ENCODE measurements around the gene PRPF40B.
"Not testable (repeated sequence)": the region's sequence is repeated elsewhere in the genome, so short reads cannot be mapped to it uniquely, and the experiment has no call there.

Gene PRPF40B

DNA sequence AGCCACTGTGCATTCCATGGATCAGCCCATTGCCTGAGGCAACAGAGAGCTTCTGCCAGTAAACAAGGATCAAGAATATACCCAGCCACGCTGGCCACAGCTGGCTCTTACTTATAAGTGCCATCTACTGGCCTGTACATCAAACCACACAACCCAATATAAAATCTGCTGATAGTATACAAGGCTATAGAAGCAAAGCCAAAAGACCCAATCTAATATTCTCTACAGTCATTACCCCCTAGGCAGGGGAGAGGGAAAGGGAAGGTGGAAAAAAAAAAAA is 13.5 kb upstream of the PRPF40B start:
- no peak for DNase-seq

DNA sequence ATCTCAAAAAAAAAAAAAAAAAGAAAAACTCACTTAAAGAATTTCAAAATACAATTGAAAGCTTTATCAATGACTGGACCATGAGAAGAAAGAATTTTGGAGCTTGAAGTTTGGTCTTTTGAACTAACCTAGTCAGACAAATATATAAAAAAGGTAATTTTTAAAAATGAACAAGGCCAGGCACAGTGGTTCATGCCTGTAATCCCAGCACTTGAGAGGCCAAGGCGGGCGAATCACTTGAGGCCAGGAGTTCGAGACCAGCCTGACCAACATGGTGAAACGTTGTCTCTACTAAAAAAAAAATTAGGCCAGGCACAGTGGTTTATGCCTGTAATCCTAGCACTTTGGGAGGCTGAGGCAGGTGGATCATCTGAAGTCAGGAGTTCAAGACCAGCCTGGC is 12.6 kb upstream of the PRPF40B start:
- DNase-seq = not testable (repeated sequence)

DNA sequence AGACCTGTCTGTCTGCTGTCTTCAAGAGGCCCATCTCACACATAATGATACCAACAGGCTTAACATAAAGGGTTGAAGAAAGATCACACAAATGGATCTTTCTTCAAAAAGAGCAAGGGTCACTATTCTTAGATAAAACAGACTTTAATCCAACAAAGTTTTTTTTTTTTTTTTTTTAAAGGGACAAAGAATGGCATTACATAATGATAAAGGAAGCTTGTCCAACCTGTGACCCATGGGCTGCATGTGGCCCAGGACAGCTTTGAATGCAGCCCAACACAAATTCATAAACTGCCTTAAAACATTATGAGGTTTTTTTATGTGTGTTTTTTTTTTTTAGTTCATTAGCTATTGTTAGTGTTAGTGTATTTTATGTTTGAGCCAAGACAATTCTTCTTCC is 11.2 kb upstream of the PRPF40B start:
- DNase-seq = no peak

- no peak for DNase-seq
These were observed 7.6 kb upstream of the PRPF40B start for GRCh38 chr12:49615725-49616124.

DNA sequence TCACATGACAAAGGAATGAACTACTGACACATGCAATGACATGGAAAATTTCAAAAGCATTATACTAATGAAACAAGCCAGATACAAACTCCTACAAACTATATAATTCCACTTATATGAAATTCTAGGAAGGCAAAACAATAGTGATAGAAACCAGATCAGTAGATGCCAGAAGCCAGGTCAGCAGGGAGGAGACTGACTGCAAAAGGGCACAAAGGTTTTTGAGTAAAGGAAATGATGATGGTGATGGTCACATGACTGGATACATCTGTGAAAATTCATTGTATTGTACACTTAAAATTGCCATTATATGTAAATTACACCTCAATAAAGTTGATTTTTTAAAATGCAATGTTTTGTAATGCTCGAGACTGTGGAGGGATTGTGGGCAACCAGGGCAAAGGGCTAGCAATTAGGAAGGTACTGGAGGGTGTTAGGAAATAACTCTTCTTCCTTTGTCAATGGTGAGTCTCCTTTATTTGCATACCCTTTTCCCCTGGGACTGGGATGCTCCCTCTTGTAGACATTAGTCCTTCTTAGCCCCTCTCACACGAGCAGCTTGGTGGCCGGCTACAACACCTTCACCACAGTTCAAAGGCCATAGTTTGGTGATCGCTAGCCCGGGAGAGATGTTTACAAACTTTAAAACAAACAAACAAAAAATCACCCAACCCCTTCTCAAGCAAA is 6.7 kb upstream of the PRPF40B start:
- DNase-seq = no peak

DNA sequence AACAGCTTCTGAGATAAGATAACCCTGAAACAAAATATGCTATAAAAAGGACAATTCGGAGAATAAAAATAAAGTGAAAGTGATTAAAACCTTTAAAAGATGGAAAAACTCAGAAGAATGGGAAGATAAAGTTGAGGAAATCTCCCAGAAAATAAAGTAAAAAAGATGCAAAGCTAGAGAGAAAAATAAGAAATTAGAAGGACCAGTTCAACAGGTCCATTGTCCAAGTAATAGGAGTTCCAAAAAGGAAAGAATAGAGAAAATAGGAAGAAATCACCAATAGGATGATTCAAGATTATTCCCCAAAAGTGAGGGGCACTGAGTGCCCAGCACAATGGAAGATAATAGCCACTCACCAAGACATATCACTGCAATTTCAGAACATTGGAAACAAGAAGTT is 4.8 kb upstream of the PRPF40B start:
- DNase-seq = no peak

DNA sequence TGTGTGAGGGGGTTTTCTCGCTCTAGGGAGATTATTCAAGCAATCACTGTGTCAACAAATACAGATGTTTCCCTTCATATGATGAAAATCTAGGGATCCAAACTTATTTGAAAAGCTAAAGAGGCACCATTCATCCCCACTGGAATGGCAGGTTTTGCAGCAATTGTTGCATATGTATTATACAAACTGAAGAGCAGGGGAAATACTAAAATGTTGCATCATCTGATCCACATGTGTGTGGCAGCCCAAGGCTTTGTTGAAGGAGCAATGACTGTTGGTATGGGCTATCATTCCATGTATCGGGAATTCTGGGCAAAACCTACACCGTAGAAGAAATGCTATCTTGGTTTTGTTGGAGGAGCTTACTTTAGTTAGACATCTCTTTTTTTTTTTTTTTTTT is 4.1 kb upstream of the PRPF40B start:
- DNase-seq = no peak

GRCh38 chr12:49621651-49622500 is 1.5 kb upstream of the PRPF40B start:
- DNase-seq = no peak

GRCh38 chr12:49622501-49623141 is 740 bp upstream of the PRPF40B start:
- peak; percentile 75 for DNase-seq

- no peak for DNase-seq
These were observed 1.7 kb downstream of the PRPF40B start for GRCh38 chr12:49624921-49625577.

DNA sequence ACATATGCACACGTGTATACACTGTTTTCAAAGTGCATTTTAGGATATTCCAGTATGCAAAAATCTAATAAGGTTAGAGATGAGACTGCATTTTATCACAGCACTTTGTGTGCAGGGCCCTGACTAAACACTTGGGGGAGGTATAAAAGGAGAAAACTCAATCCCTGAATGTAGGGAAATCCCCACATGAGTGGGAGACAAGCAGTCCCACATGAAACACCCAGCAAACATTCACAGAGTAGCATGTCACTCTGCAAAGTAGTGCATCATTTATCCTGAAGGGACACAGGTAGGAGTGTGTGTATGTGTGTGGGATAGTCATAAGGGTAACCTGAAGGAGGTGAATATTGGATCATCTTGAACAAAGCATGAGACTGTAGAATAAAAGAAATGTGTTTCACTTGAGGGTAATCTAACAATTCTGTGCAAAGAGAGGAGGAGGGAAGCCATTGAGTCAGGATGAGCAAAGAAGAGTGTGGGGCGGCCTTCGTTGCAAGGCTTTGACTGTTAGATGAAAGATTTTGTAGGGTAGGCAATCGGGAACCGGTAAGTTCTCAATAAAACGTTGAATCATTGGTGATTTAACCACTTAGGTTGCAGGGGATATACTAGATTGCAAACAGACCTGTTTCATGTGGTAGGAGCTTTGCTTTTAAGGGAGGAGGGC is 2.9 kb downstream of the PRPF40B start:
- DNase-seq = peak; percentile 34

- no peak for DNase-seq
These were observed 3.5 kb downstream of the PRPF40B start for GRCh38 chr12:49626836-49627235.

GRCh38 chr12:49627752-49628360 is 4.5 kb downstream of the PRPF40B start:
- DNase-seq = no peak

GRCh38 chr12:49631336-49631907 is 8.1 kb downstream of the PRPF40B start:
- DNase-seq = no peak

- no peak for DNase-seq
These were observed 9.0 kb downstream of the PRPF40B start for GRCh38 chr12:49632401-49632800.

- DNase-seq = no peak
These were observed 9.8 kb downstream of the PRPF40B start for GRCh38 chr12:49632986-49633702.

- DNase-seq = no peak
These were observed 10.5 kb downstream of the PRPF40B start for GRCh38 chr12:49633703-49634345.

DNA sequence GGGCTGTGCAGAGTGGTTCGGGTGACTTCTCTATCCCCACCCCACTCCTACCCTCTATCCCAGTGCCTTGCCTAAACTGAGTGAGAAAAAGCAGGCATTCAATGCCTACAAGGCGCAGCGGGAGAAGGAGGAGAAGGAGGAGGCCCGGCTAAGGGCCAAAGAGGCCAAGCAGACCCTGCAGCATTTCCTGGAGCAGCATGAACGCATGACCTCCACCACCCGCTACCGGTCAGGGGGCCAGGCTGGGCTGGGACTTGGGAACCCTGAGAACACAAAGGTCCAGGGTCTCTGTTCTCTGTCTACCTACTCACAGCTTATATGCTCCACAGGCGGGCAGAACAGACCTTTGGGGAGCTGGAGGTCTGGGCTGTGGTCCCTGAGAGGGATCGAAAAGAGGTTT is 11.7 kb downstream of the PRPF40B start:
- no peak for DNase-seq

DNA sequence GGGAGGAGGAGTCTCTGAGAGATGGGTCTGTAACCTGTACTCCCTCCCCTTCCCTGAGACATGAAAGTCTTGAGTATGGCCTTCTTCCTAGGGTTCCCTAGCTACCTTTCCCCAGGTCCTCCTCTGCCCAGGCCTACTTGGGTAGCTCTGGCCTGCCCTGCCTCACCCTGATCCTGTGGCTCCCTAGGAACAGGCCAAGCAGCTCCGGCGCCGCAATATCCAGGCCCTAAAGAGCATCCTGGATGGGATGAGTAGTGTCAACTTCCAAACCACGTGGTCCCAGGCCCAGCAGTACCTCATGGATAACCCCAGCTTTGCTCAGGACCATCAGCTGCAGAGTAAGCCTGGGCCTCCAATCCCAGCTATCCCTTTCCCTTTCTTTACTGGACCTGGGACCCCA is 12.3 kb downstream of the PRPF40B start:
- DNase-seq = no peak

- no peak for DNase-seq
These were observed 13.2 kb downstream of the PRPF40B start for GRCh38 chr12:49636574-49636973.
